Glomerular visceral epithelial cell (primary cell): Measurements from ENCODE around the gene PDZD2.

Experiments used
- DNase-seq: peaks from one replicate; pipeline ENCODE4 v3.0.0-alpha.2; 2016; ENCODE audit errors: extremely low spot score

PDZD2 gene

DNA sequence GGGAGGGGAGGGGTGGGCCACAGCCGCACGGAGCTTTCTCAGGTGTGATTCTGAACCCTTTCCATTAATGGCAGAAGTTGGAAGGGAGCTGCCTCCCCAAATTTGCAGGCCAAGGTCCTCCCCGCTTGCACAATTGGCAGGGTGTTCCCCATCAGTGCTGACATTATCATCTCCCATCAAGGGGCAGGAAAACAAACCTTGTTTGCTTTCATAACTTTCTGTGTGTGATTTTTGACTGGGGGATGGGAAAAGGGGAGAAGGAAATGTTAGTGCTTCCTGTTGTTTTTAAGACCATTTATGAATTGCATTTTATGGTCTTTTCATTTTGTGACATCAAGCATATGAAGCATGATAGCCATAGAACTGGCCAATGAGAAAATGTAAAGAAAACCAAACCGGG, 292.9 kb downstream of the PDZD2 start:
- DNase-seq = no peak

DNA sequence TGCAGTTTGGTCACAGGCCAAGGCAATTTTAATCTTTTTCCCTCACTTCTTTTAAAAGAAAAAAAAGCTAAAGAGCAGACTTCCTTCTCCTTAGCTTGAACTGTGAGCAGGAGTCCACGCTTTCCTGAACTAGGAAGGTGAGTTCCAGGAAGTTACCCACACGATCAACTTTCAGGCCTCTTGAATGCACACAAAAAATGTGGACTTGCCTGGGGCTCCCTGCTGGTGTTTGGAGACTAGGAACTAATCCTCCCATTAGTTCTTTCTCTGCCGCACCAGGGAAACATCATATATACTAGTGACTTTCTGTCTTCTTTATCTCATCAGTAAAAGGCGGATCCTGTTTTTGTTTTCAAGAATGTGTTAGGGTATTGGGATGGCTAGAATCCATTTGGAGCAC, 295.2 kb downstream of the PDZD2 start:
- no peak for DNase-seq

DNA sequence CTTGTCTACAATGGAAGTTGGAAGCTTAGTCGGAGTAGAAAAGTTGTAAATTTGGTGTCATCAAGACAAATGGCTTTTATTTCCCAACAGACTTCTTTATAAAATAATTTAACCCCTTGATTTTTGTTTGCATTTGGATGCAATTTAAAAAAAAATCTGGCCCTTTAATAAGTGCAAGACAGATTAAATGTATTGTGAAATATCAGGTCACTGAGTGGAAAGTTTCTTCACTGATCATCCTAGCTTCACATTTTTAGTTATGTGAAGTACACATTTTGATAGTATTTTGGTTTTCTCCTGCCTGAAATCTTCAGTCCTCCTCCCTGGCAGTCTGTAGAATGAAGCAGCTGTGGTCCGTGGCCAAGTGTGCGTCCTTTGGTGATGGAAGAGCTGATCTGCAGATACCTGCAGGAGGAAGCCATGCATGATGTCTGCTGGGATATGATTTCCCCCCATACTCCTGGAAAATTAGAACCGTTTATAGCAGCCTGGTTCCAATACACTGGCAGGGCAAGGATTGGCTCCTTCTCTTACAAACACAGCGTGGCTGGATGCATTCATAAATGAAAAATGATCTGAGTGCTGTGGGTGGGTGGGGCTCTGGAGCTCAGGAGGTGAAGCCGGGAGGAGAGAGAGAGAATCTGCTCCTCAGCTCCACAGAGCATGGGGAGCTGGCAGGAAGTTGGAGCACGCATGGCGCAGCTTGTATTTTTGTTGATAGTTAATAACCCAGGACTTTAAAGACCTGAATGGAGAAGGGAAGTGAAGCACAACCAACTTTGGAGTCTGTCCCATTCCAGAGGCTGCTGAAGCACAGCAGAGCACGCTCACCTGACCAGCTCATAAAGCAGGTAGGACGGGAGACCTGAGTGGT, 296.8 kb downstream of the PDZD2 start:
- peak; percentile 40 for DNase-seq

DNA sequence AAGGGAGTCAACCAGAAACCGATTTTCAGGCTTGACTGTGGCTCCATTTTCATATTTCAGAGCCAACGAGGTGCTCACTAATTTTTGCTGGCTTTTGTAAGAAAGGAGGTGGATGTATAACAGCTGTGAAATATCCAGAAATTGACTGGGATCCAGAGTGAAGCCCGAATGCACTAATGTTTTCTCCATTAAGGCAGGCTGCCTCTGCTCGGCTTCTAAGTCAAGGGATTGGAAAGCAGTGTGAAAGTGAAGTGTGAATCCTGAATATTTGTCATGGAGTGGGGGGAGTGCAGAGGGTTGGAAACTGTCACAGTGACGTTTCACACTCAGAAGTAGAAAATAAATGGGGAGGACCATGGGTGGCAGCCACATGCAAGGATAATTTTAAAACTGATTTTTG, 297.8 kb downstream of the PDZD2 start:
- DNase-seq = no peak

DNA sequence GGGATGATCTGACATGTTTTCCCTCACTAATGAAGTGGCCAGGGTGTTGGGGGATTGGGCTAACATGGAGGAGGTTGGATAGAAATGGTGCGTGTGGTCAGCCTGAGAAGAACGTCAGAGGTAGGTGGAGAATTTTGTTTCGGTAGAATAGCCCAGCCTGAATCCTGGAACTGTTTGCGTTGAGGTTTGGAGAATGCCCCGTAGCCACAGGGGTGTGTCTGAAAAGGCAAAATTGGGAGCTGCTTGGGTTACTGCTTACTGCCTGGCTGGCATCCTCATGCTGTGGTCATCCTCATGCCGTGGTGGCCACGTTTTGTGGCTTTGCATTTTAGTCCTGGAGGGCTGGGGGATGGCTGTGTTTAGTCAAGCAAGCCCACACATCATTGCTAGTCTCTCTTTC, 298.3 kb downstream of the PDZD2 start:
- peak; percentile 32 for DNase-seq

DNA sequence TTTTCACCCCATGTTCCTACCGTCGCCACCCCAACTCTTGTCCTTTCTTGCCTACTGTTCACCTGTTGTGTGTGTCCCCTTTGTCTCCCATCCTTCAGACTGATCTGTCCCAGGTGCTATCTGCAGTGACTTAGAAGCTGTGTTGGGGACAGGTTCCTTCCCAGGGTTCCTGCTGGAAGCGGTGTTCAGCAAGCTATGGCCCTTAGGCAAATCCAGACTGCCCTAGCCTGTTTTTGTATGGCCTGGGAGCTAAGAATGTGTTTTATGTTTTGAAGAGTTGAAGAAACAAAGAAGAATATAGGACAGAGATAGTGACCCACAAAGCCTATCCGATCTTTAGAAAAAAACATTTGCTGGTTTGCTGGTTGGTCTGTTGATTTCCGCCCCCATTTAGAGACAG, 298.8 kb downstream of the PDZD2 start:
- no peak for DNase-seq

DNA sequence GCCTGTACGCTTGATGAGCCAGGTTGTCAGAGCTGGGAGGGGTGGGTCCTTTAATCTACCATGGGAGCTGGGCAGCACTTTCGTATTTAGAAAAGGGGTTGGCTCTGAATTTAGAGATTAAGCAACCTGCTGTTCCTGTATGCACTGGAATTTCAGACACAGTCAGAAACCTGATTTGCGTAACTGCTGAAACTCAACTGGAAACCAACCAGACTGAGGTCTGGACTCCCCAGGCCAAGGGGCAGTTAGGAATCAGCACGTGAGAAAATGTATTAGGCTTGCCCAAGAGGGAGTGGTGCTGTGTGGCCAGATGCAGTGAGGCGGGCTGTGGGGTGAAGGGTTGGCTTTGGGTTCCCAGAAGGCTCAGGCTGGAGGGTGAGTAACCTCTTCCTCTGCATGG, 300.2 kb downstream of the PDZD2 start:
- no peak for DNase-seq

DNA sequence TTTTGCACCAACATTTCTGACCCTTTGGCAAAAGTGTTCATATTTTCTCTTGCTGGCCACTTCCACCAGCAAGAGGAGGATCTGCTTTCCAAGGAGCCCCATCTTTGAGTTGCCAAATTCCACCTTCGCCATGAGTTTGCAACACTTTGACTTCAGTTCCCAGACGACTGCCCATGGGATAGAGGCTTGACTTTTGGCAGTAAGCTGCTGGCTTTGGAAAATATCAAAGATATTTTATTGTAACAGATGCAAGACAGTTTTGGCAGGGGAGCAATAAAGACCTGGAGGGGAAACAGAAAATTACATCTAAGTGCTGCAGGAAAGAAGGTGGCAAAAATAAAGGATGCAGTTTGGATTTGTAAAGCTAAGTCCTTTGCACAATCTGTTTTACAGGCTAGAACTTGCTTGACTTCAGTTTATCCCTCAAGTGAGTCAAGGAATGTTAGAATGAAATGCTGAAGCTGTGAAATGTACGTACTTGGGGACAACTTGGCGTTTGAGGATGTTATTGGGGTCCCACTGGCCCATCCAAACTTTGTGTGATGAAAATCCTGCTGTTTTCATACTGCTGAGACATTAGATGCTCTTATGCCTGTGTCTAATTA, 302.3 kb downstream of the PDZD2 start:
- no peak for DNase-seq

DNA sequence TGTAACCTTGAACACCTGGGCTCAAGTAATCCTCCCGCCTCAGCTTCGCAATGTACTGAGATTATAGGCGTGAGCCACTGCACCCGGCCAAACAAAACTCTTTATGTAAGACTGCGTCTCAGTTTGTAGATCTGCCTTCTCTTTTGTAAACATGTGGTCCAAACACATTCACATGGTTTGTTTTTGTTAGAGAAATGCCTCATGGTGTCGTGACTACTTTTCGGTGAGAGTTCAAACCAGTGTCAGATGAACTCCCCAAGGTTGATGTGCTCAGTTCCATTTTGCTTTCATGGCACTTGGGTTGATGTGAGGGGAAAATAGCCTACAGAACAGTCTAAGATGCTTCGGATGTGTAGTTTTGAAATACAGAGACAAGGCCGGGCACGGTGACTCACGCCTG, 303.6 kb downstream of the PDZD2 start:
- DNase-seq = no peak

DNA sequence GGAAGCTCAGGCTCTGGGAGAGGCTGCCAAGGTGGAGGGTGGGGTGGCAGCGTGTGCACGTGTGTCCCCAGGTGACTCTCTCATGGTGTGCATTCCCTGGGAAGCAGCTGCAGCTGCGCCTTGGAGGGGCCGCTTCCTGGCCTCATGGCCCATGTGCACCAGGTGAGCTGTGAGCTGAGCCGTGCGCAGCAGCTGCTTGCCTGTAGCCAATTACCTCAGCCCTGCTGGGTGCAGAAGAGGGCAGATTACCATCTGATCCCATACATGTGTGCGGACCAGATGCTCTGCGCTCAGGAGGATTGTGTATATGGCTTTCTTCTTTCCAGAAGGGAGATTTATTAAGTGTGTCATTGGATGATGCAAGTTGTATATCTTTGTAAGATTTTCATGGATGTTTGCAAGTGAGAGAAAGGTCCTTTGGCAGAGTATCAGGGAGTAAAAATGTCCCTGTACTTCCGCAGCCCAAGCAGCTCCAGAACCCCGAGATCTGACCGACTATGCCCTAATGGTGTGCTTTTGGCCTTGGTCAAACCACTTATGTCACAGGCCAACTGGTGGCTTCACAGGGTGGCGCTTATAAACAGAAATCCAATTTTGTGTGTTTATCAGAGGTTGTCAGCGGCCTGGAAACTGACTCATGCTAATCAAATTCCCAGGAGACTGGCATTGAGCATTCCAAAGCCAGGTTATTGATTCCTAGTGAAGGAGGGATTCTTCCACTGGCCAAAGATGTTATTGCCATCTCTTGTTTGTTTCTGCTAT, 305.9 kb downstream of the PDZD2 start:
- no peak for DNase-seq

DNA sequence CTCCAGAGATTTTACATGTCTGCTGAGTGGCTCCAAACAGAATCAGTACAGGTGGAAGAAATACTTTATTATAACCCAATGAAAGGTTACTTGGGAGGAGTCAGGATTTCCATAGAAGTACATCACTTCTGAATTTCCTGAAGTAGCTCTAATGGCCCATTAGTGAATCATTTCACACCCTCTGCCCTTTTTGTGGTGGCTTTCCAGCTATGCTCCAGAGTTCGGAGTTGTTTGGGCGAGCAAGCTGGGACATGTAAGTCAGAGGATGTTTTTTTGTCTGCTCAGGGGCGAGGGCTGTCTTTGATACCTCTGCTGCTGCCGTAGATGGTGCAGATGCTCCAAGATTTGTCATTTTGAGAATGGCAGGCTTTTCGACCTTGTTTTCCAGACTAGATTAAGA, 309.1 kb downstream of the PDZD2 start:
- DNase-seq = peak; percentile 58

DNA sequence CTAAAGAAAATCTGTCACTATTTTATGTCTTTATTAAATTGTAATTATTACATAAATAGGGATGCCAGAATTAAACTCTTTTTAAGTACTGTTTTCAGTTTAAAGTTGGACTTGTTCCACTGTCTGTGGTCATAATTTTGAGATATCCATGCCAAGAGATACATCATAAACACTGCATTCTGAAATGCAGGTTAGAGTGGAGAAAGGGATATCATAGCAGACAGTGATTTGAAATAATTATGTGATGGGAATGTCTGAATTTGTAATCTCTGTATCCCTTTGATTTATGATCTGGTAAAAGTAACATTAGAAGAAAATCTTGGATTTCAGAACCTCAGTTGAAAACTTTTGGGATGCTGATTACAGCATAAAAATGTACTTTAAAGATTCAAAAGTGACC, 313.1 kb downstream of the PDZD2 start:
- no peak for DNase-seq

DNA sequence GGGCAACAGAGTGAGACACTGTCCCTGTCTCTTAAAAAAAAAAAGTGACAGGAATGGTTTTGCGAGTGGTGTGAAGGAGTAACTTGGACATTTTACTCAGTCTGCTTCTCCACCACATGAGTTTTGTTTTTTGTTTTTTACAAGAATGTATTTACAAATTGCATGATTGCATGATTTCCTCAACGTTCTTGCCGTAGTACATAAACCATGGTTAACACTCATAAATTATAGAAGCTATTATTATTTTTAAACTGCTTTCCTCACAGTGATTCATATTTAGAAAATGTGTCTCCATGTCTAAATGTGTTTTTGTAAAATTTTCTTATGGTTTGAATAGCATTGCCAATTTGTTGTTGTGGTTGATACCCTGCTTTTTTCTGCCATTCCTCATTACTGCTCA, 315.2 kb downstream of the PDZD2 start:
- no peak for DNase-seq

DNA sequence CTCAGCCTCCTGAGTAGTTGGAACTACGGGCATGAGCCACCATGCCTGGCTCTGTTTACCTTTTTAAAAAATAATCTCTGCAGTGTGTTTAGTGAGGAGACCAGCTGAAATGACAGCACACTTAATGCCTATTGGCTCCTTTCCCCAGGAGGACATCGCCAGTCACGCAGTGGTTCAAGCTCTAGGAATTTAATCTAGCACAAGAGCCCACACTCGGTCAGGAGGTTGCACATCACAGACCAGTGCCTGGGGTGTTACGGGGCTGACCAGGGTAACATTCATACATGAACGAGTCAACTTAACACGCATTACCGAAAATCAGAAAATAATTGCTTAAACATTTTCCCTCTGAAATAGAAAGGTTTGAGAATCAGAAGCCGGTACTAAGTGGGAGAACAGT, 318.2 kb downstream of the PDZD2 start:
- no peak for DNase-seq

DNA sequence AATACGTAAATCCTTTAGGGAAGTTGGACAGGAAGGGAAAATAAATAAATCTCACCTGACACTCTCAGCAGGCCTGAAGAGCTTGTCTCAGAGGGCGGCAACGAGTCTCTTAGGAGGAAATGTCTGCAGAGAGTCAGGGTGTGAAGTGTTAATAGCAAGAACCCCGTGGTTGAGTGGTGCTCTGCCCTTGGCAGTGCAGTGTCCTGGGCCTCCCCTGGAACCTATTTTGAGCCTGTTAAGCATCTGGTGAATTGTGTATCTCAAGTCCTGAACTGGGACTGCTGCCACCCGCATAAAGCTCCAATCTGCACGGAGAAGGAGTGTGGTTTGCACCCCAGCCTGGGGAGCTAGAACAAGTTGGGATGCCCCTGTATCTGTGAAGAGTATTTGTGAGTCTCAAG, 323.4 kb downstream of the PDZD2 start:
- no peak for DNase-seq

DNA sequence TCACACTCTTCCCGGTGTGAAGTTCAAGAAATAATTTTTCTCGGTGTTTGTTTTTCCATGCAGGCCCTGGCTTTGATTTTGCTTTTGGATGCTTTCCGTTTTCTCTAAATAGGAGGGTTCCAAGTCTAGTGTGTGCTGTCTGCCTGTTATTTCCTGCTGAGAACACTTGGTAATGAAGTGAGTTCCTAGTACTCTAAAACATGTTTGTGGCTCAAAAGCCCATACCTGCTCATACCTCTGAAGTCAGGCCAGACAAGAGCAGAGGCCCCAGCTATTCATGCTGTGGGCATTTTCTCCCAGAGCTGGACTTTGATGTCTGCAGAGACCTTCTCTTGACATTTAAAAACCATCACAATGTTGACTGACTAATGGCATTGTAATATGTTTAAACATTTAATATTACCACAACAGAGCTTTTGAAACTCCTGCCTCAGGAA, 324.0 kb downstream of the PDZD2 start:
- DNase-seq = peak; percentile 24

DNA sequence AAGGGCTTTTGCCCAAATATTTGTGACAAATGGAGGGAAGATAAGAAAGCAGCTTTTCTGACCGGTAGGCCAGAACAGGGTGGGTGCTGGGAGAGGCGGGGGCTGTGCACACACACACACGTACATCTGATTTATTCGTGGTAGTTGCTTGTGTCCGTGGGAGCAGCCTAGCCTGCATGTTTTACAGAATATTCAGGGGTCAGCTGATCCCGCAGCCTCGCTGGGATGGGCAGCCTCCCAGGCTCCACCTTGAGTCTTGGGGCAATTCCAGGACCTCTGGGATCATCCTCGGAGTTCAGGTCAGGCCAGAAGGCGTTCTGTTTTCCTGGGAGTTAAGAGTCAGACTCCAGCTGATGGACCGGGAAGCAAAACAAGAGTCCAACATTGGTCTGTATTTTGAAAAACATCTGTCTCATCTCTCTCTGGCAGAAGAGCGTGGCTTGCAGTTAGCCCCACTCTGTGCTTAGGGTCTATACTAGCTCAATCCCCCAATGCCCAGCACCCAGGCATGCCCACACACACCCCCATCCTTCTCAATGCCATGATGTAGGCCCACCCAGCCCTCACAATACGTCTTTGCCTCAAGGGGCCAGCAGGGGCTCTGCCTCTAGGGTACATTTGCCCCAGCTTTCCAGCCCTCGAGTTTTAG, 324.6 kb downstream of the PDZD2 start:
- DNase-seq = no peak

DNA sequence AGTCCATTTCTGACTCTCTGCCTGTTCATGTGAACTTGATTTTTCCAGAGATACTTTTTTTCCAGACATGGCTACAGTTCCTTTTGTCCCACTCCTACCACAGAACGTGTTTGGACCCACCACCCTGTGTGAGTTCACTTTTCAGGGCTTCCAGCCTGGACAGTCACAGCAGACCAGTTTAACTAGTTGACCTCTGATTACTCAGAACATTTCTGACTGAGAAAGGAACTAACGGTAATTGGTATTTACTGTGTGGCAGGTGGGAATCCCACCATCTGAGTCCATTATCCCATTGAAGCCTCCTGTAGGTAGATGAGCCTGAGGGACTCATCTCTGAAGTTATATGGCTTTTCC, 325.1 kb downstream of the PDZD2 start:
- no peak for DNase-seq

DNA sequence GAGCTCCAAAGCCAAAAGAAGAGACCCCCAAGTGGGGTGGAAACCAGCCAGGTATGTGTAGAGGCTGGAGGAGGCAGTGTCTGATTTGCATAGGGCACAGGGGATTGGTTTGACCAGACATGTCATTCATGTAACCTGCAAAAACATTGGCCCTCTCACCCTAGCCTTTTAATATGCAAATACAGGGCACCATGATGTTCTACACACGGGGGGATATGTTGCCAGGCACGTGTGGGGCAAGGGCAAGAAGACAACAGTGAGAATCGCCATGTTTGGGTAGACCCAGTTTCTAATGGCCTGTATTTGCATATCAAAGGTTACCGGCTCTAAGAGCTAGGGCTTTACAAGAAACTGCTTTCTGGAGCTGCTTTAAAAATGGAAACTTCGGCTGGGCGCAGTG, 326.3 kb downstream of the PDZD2 start:
- no peak for DNase-seq

DNA sequence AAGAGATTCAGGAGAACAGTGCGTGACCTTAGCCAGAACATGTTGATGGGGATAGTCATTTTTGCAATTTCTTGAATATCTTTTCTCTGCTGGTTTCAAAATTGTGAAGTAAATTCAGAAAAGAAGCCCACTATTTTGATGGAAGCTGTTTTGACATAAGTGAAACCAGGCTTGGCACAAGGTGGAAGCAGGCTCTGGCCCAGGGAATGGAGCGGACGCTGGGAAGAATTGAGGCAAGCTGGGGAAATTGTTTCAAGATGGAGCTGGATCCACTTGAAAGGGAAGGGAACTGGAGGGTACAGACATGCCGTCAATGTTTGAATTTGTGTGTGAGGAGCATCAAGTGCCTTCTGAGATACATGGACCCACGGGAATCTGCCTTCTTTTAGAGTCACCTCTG, 328.0 kb downstream of the PDZD2 start:
- DNase-seq = no peak

DNA sequence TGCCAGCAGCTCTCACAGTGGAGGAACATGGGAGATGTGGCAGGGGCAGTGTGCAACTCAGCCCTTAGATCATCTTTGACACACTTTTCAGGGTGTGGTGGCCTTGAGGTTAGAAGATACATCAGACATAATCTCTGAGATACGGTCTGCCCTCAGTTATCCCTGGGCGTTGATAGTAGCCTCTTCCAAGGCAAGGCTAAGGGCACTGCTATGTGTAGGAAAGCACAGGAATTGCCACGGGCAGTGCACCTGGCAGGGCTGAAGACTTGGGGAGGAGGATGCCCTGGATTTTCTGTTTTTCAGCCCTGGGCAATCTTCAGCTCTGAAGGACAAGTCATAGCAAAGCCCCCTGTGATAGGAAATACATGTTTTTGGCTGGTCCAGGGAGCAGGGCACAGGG, 328.5 kb downstream of the PDZD2 start:
- DNase-seq = no peak

DNA sequence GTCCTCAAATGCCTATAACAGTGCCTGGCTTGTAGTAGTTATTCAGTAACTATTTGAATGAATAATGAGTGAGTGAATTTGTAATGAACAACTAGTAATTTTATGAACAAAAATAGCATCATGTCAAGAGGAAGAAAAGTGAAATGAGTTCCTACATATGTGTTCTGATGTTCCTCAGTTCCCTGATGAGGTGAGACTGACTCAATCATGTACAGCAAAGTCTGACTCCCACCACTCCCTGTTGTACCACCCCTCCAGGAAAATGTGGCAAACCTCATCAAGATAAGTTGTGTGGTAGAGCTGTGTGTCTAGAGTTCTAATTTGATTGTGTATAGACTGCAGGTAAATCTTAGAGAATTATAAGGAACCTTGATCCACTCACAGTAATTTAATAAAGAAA, 333.6 kb downstream of the PDZD2 start:
- DNase-seq = no peak
